Fibroblast of pulmonary artery (primary cell): ENCODE measurements around the gene BRIX1.
A peak's percentile ranks its signal among the peaks of the same experiment; 100 is the strongest.
"Not testable (repeated sequence)": the region's sequence is repeated elsewhere in the genome, so short reads cannot be mapped to it uniquely, and the experiment has no call there.

Experiments used
- DNase-seq: peaks from one replicate; pipeline ENCODE4 v3.0.0-alpha.2; 2010; ENCODE audit warnings: low read depth
- H3K4me3 ChIP-seq: replicated peaks from 2 replicates; pipeline ENCODE4 v1.5.1; 2011; ENCODE audit warnings: low read depth, mild to moderate bottlenecking, control low read depth, low read length, moderate library complexity
- TF ChIP-seq, protein P1 (sequence below): IDR thresholded peaks from 2 replicates; pipeline ENCODE4 v1.5.1; 2011; ENCODE audit warnings: mild to moderate bottlenecking, control low read depth, low read length, inconsistent platforms; ENCODE audit errors: missing control alignments

Gene BRIX1

GRCh38 chr5:34905564-34905963 is 9.9 kb upstream of the BRIX1 start:
- TF ChIP-seq, protein P1, sequence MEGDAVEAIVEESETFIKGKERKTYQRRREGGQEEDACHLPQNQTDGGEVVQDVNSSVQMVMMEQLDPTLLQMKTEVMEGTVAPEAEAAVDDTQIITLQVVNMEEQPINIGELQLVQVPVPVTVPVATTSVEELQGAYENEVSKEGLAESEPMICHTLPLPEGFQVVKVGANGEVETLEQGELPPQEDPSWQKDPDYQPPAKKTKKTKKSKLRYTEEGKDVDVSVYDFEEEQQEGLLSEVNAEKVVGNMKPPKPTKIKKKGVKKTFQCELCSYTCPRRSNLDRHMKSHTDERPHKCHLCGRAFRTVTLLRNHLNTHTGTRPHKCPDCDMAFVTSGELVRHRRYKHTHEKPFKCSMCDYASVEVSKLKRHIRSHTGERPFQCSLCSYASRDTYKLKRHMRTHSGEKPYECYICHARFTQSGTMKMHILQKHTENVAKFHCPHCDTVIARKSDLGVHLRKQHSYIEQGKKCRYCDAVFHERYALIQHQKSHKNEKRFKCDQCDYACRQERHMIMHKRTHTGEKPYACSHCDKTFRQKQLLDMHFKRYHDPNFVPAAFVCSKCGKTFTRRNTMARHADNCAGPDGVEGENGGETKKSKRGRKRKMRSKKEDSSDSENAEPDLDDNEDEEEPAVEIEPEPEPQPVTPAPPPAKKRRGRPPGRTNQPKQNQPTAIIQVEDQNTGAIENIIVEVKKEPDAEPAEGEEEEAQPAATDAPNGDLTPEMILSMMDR = peak; percentile 53
- H3K4me3 ChIP-seq = no peak overlapping the region
- peak; percentile 39 for DNase-seq

- no peak overlapping the region for H3K4me3 ChIP-seq
- no peak for DNase-seq
Observed at GRCh38 chr5:34913072-34913471, 2.4 kb upstream of the BRIX1 start.

GRCh38 chr5:34914671-34915138 is 806 bp upstream of the BRIX1 start:
- TF ChIP-seq, protein P1 = no peak
- peak; percentile 32 for DNase-seq
- peak overlapping the region; percentile 93 for H3K4me3 ChIP-seq

More at GRCh38 chr5:34913072-34913471, 2.4 kb upstream of the BRIX1 start:
- TF ChIP-seq, protein P1 = no peak

DNA sequence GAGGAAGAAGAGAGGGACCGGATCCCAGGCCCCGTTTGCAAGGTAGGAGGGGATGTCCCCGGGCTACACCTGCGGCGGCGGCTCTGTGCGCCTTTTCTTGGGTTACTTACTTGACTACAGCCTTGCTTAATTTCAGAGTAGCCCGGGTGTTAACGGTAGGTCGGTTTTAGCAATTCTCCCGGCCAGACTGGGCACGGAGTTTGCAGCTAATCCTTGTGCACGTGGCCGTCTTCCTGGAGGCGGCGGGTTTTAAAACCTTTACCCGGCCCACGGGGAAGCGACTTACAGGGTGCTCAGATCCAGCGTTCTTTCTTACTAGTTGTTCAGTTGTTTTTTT is 313 bp downstream of the BRIX1 start:
- TF ChIP-seq, protein P1 = no peak
- no peak for DNase-seq

GRCh38 chr5:34916518-34916917 is 1.0 kb downstream of the BRIX1 start:
- DNase-seq = no peak
- TF ChIP-seq, protein P1 = no peak
- H3K4me3 ChIP-seq = peak overlapping the region; percentile 93

More for the DNA sequence above, 313 bp downstream of the BRIX1 start:
- peak overlapping the region; percentile 93 for H3K4me3 ChIP-seq

GRCh38 chr5:34918025-34918424 is 2.5 kb downstream of the BRIX1 start:
- H3K4me3 ChIP-seq = no peak overlapping the region
- no peak for DNase-seq
- TF ChIP-seq, protein P1 = no peak

- TF ChIP-seq, protein P1 = peak; percentile 23
- DNase-seq = no peak
- H3K4me3 ChIP-seq = no peak overlapping the region
Observed at GRCh38 chr5:34919077-34919476, 3.6 kb downstream of the BRIX1 start.

- not testable (repeated sequence) for H3K4me3 ChIP-seq, DNase-seq
Observed at GRCh38 chr5:34923256-34923655, 7.7 kb downstream of the BRIX1 start.
